Body of pancreas (tissue), 4 donors: ENCODE data around the gene LYST.

ENCODE experiments used
- POLR2A ChIP-seq, 3 donors: fragments of 450-650 bp; IDR thresholded peaks; one replicate each; pipeline ENCODE4 v1.6.1; 2016; ENCODE audit warnings: antibody characterized with exemption in 3 of 3, mild to moderate bottlenecking in 2 of 3
- TF ChIP-seq, protein P1 (sequence below), 7 experiments: fragments of 450-650 bp in 4 of 7; fragments of 200-600 bp in 3 of 7; sonication (generic) in 3 of 7; IDR thresholded peaks; one replicate each; pipeline ENCODE4 v1.5.1; 2016 to 2019; ENCODE audit warnings: antibody characterized with exemption in 7 of 7

DNA sequence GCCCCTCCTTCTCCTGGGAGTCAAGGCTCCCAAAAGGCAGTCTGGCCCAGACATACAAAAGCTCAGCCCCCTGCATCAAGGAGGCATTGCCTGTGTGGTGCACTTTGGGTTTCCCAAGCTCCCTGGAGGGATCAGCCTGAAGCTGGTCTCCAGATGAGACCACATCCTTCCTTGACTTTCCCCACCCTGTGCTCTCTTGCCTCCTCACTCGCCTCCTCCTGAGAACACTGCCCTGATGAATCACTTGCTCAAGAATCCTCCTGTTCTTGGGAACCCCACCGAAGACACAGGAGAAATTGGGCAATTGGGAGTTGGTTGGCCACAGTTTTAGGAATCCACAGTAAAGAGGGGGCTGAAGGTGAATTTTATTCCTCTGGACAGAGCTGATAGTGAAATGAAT is 34.8 kb upstream of the LYST start:
- TF ChIP-seq, protein P1, sequence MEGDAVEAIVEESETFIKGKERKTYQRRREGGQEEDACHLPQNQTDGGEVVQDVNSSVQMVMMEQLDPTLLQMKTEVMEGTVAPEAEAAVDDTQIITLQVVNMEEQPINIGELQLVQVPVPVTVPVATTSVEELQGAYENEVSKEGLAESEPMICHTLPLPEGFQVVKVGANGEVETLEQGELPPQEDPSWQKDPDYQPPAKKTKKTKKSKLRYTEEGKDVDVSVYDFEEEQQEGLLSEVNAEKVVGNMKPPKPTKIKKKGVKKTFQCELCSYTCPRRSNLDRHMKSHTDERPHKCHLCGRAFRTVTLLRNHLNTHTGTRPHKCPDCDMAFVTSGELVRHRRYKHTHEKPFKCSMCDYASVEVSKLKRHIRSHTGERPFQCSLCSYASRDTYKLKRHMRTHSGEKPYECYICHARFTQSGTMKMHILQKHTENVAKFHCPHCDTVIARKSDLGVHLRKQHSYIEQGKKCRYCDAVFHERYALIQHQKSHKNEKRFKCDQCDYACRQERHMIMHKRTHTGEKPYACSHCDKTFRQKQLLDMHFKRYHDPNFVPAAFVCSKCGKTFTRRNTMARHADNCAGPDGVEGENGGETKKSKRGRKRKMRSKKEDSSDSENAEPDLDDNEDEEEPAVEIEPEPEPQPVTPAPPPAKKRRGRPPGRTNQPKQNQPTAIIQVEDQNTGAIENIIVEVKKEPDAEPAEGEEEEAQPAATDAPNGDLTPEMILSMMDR (IDR thresholded peaks at IDR 0.05) = no peak
- TF ChIP-seq POLR2A (IDR thresholded peaks at IDR 0.05) = no peak
